HUES6 (cell line): ENCODE results near the gene AQP2.
"Not testable (repeated sequence)": the region's sequence is repeated elsewhere in the genome, so short reads cannot be mapped to it uniquely, and the experiment has no call there.

ENCODE experiments used
- H3K27ac ChIP-seq: 2 replicates; pipeline ENCODE4 v1.7.0; 2013; ENCODE audit warnings: low read depth, mild to moderate bottlenecking, low read length, inconsistent platforms
- H3K27me3 ChIP-seq: 2 replicates; pipeline ENCODE4 v1.6.1; 2013; ENCODE audit warnings: low read length; ENCODE audit not compliant: control insufficient read depth, insufficient read depth
- H3K36me3 ChIP-seq: 2 replicates; pipeline ENCODE4 v1.6.1; 2013; ENCODE audit warnings: low read length; ENCODE audit not compliant: control insufficient read depth, insufficient read depth
- H3K4me1 ChIP-seq: 2 replicates; pipeline ENCODE4 v1.6.1; 2013; ENCODE audit warnings: low read length; ENCODE audit not compliant: control insufficient read depth, insufficient read depth
- H3K4me3 ChIP-seq: 2 replicates; pipeline ENCODE4 v1.5.1; 2013; ENCODE audit warnings: low read depth, low read length
- H3K9ac ChIP-seq: one replicate; pipeline ENCODE4 v1.6.1; 2013; ENCODE audit warnings: mild to moderate bottlenecking, low read length
- H3K9me3 ChIP-seq: 2 replicates; pipeline ENCODE4 v1.6.1; 2013; ENCODE audit warnings: low read depth, low read length; ENCODE audit not compliant: control insufficient read depth, insufficient read depth

AQP2 gene

DNA sequence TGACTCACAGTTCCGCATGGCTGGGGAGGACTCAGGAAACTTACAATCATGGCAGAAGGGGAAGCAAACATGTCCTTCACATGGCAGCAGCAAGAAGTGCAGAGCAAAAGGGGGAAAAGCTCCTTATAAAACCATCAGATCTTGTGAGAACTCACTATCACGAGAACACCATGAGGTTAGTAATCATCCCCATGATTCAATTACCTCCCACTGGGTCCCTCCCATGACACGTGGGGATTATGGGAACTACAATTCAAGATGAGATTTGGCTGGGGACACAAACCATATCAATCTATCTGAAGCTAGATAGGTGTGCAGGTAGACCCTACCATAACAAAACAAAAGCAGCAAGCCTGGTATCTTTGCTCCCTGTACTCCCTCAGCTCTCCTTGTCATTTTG is 35.9 kb downstream of the AQP2 start:
- not testable (repeated sequence) for H3K4me3 ChIP-seq, H3K9ac ChIP-seq, H3K27me3 ChIP-seq, H3K27ac ChIP-seq, H3K9me3 ChIP-seq
- Histone ChIP-seq H3K4me1 (peaks cover 15% of the 10 kb centered on the region), H3K36me3 (peaks cover 43% of the 10 kb centered on the region)

DNA sequence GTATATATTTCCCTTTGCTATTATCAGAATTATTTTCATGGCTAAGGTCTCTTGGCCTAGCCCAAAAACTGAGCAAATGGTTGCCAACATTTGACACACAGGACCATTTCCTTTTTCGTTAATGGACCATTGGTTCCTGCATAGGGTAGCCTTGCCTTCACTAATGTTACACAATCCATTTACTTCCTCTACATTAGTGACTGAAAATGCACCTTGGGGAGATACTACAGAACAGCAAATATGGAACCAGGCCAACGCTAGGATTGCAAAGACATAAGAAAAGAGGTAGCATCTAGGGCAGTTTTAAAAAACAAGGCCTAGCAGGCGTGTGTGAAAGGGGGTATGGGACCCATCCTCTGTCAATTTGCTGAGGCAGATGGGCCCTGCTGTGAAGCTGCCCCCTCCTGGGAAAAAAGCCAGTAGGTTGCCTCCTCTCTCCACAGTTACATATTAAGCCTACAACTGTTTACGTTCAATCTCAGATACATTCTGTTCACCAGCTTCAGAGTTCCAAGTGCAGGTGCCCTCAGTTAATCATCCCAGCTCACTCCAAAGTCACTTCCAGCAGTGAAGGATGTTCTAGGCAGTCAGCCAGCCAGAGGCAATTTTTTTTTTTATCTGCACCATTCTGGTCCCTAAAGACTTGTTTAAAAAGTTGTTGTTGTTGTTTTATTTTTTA is 37.2 kb downstream of the AQP2 start:
- Histone ChIP-seq H3K4me1 (peaks cover 15% of the 10 kb centered on the region), H3K9me3 (no peaks in the 10 kb centered on the region), H3K27ac (no peak overlapping the region), H3K4me3 (no peak overlapping the region), H3K9ac (no peak overlapping the region), H3K27me3 (no peaks in the 10 kb centered on the region), H3K36me3 (peaks cover 56% of the 10 kb centered on the region)

DNA sequence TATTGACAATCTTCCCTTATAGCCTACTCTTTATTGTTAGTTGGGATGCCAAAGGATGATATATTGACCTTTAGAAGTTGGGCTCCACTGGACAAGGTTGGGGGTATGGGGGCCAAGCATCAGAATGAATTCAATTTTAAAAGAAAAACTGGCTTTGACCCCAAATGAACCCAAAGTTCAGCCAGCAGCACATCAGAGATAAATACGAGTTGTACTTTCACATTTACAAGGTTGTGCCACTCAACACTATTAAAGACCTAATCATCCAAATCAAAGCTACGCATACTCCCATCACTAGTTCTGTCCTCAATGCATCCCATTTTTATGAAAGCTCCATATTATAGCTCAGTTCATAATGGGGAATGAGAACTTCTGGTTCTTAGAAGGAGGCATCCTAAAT is 38.9 kb downstream of the AQP2 start:
- Histone ChIP-seq H3K36me3 (peaks cover 72% of the 10 kb centered on the region), H3K4me1 (peaks cover 11% of the 10 kb centered on the region)
- H3K4me3 ChIP-seq, H3K9me3 ChIP-seq, H3K27me3 ChIP-seq, H3K9ac ChIP-seq, H3K27ac ChIP-seq: not testable (repeated sequence)

DNA sequence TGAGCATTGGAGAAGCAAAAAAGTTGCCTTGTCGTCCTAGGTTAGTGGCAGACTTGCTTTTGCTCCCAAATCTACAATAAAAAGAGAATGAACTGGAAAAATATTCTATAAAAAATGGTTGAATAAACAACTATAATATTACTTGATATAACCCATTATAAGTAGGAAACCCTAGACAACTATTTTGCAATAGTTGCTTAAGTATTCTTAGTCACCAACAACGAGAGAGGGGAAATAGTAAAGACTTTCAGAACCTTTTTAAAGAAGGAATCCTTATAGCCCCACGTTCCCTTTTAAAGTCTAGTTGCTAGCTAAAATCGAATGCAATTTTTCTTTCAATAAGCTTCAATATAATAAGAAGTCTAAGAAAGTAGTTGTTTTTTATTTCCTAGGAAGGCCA is 39.7 kb downstream of the AQP2 start:
- H3K27ac ChIP-seq = no peak overlapping the region
- peaks cover 76% of the 10 kb centered on the region for H3K36me3 ChIP-seq
- H3K9me3 ChIP-seq = no peaks in the 10 kb centered on the region
- H3K4me1 ChIP-seq = peaks cover 3% of the 10 kb centered on the region; the same call in 1 of the 2 replicates
- no peak overlapping the region for H3K9ac ChIP-seq
- no peak overlapping the region for H3K4me3 ChIP-seq
- H3K27me3 ChIP-seq = no peaks in the 10 kb centered on the region

DNA sequence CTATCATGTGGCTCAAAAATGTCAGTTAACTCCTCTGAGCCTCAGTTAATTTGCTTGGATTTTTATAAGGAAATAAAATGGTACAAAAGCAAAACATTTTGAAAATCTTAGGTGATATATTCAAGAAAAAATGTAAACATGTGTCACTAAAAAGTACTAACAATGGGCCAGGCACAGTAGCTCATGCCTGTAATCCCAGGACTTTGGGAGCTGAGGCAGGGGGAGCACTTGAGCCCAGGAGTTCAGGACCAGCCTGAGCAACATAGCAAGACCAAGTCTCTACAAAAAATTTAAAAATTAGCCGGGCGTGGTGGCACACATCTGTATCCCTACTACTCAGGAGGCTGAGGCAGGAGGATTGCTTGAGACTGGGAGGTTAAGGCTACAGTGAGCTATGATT is 47.9 kb downstream of the AQP2 start:
- Histone ChIP-seq H3K27ac (no peak overlapping the region), H3K4me1 (no peaks in the 10 kb centered on the region), H3K9me3 (no peaks in the 10 kb centered on the region), H3K27me3 (no peaks in the 10 kb centered on the region), H3K9ac (no peak overlapping the region), H3K36me3 (peaks cover 91% of the 10 kb centered on the region), H3K4me3 (no peak overlapping the region)

DNA sequence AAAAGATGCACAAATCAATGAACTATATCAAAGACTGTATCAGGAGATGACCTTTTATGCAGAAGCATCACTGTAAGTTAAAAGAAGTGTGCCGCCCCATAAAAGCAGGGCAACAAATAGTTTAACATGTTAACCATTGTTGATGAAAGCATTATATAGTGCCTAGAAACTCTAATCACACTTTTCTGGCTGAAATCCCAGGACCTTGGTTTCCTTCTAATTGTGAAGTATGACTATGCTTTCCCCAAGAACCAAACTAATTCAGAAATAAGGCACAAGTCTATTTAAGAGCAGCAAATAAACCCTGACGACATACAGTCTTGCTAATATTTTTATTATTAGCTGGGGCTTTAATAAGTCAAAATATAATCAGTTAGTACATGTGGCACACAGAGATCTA is 53.1 kb downstream of the AQP2 start:
- no peaks in the 10 kb centered on the region for H3K9me3 ChIP-seq
- H3K27me3 ChIP-seq = no peaks in the 10 kb centered on the region
- H3K27ac ChIP-seq = no peak overlapping the region
- H3K4me3 ChIP-seq = no peak overlapping the region
- no peaks in the 10 kb centered on the region for H3K4me1 ChIP-seq
- no peak overlapping the region for H3K9ac ChIP-seq
- H3K36me3 ChIP-seq = peaks cover 85% of the 10 kb centered on the region

DNA sequence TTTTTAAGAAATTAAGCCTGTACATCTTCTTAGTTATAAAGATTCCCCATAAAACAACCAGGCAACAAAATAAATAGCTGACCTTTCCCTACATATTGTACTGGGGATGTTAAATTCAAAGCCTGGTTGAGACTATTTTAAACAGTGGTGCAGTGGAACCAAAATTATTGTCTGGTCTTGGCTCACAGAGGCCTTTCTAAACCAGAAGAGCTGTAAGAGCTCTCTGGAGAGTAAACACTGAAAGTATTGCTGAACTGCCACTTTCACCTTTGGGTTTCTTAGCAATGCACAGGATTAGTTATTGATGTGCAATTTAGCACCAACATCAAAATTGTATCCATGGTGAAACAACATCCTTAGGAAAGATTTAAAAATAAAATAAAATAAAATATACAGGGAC is 54.2 kb downstream of the AQP2 start:
- Histone ChIP-seq H3K27ac (no peak overlapping the region), H3K4me3 (no peak overlapping the region), H3K36me3 (peaks cover 78% of the 10 kb centered on the region), H3K9ac (no peak overlapping the region), H3K27me3 (no peaks in the 10 kb centered on the region), H3K9me3 (no peaks in the 10 kb centered on the region), H3K4me1 (no peaks in the 10 kb centered on the region)

DNA sequence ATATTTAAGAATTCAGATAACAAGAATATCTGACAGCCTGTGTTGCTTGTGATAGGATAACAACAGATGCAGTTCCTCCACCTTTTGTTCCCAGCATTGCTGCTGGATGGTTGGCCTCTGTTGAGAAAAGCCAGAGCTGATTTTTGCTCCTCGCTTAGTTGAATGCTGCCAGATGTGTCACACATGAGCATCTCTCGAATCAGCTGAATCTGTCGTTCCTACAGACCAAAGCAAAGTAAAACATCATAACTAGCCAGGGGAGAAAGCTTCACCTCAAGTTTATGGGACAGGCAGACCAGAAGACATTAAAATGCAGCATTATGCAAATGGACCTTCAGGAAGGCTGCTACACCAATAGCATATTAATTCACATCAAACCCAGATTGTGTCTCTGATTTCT is 54.6 kb downstream of the AQP2 start:
- no peaks in the 10 kb centered on the region for H3K9me3 ChIP-seq
- no peaks in the 10 kb centered on the region for H3K4me1 ChIP-seq
- no peaks in the 10 kb centered on the region for H3K27me3 ChIP-seq
- H3K4me3 ChIP-seq = no peak overlapping the region
- no peak overlapping the region for H3K9ac ChIP-seq
- no peak overlapping the region for H3K27ac ChIP-seq
- peaks cover 77% of the 10 kb centered on the region for H3K36me3 ChIP-seq

DNA sequence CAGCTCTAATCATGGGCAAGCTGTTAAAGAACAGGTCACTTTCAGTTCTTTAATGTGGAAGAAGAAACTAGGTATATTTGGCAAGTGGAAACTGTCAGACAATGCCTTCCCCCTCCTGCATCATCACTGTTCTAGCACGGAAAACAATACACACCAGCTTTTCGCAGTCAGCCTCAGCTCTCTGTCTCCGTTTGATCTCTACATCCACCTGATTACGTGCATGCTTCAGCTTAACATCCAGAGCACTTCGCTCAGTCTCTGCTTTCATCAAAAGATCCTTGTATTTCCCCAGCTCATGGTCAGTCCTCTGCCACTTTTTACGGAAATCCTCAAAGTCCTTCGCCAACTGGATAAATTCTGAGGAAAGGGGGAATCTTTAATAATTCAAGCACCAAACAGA is 55.7 kb downstream of the AQP2 start:
- H3K9me3 ChIP-seq = no peaks in the 10 kb centered on the region
- H3K9ac ChIP-seq = no peak overlapping the region
- H3K27ac ChIP-seq = no peak overlapping the region
- H3K4me1 ChIP-seq = no peaks in the 10 kb centered on the region
- no peaks in the 10 kb centered on the region for H3K27me3 ChIP-seq
- H3K36me3 ChIP-seq = peaks cover 66% of the 10 kb centered on the region
- no peak overlapping the region for H3K4me3 ChIP-seq

DNA sequence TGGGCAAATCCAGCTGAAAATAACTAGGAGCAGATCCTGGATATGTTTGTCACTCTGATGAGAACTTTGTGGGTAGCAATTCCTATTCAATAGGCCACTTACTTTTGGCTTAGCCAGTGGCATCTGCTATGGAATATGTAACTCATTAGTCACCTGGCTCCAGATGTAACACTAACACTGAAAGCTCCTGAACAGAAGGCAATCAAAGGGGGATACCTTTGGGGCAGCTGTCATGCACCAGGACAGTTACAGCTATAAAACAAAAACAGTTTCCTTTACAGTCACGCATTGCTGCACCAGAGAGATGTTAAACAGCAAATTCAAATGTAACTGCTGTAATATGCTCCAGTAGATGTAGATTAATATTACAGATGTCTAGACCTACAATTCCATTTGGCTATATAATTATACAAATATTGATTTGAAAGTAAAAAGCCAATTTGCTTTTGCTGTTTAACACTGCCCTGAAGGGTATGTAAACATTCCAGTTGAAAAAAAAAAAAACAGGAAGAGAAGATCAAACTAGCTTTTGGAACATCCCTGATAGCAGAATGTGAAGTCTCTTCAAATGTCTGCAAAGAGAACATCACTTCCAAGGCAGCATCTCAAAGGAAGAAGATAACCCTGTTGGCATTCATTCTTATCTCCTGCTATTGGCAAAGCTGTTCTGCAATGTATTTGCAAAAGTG is 56.4 kb downstream of the AQP2 start:
- Histone ChIP-seq H3K9ac (no peak overlapping the region), H3K27ac (no peak overlapping the region), H3K4me1 (no peaks in the 10 kb centered on the region), H3K27me3 (no peaks in the 10 kb centered on the region), H3K36me3 (peaks cover 60% of the 10 kb centered on the region), H3K4me3 (no peak overlapping the region), H3K9me3 (no peaks in the 10 kb centered on the region)
